ENCODE results near the gene FRMD1. TPM values are rescaled to one million over a fixed set of nuclear protein-coding genes. Genes with fewer than 3 reads are reported as not detected.

Gene FRMD1
- total RNA-seq, 1 experiment from 2014 or later, result not detected

GRCh38 chr6:168054765-168055560 is 24.0 kb downstream of the FRMD1 start:
- no peaks in the 10 kb centered on the region for H3K4me1 ChIP-seq (replicated peaks; ENCODE audit: insufficient read depth)
- H3K27me3 ChIP-seq (ENCODE audit: insufficient read depth, low read depth), result peaks cover 54% of the 10 kb centered on the region
- no peaks in the 10 kb centered on the region for H3K79me2 ChIP-seq (ENCODE audit: low read depth)
- TF ChIP-seq EZH2 (IDR thresholded peaks at IDR 0.05; ENCODE audit: low read depth) (no peak), CTCF (conservative IDR thresholded peaks at IDR 0.05) (no peak)
- no peaks in the 10 kb centered on the region for H3F3A ChIP-seq (ENCODE audit: insufficient read depth, low read depth)
- ChIA-PET POLR2A (ENCODE audit: unreplicated experiment) (no interaction called here), CTCF (no interaction called here)
- DNase-seq, result no peak
- no peaks in the 10 kb centered on the region for H3K9me3 ChIP-seq (ENCODE audit: insufficient read depth, low read depth)
- H4K20me1 ChIP-seq (ENCODE audit: insufficient read depth), result no peaks in the 10 kb centered on the region
- H3K27ac ChIP-seq, result no peak overlapping the region
- H3K36me3 ChIP-seq (ENCODE audit: low read depth), result no peaks in the 10 kb centered on the region
- intact Hi-C loops (cut with micrococcal nuclease; ENCODE audit: unreplicated experiment), result no loop called here
- no peak overlapping the region for H3K4me2 ChIP-seq
- no peaks in the 10 kb centered on the region for H3K9me2 ChIP-seq (ENCODE audit: insufficient read depth)
- H3K4me3 ChIP-seq, result no peak overlapping the region
- BruUV-seq (replicated peaks), result no TSS peak
- no peak overlapping the region for H2AFZ ChIP-seq

- ChIA-PET POLR2A (ENCODE audit: unreplicated experiment) (no interaction called here), CTCF (no interaction called here)
- no peaks in the 10 kb centered on the region for H3K4me1 ChIP-seq (replicated peaks; ENCODE audit: insufficient read depth)
- no peaks in the 10 kb centered on the region for H3K9me3 ChIP-seq (ENCODE audit: insufficient read depth, low read depth)
- no peaks in the 10 kb centered on the region for H3K9me2 ChIP-seq (ENCODE audit: insufficient read depth)
- TF ChIP-seq EZH2 (IDR thresholded peaks at IDR 0.05; ENCODE audit: low read depth) (no peak), CTCF (conservative IDR thresholded peaks at IDR 0.05) (no peak)
- no peak overlapping the region for H3K27ac ChIP-seq
- no peak overlapping the region for H3K4me3 ChIP-seq
- peaks cover 46% of the 10 kb centered on the region for H3K27me3 ChIP-seq (ENCODE audit: insufficient read depth, low read depth)
- no peak overlapping the region for H3K4me2 ChIP-seq
- no peaks in the 10 kb centered on the region for H3K79me2 ChIP-seq (ENCODE audit: low read depth)
- H3K36me3 ChIP-seq (ENCODE audit: low read depth), result no peaks in the 10 kb centered on the region
- H3F3A ChIP-seq (ENCODE audit: insufficient read depth, low read depth), result no peaks in the 10 kb centered on the region
- H2AFZ ChIP-seq, result no peak overlapping the region
- DNase-seq, result no peak
- H4K20me1 ChIP-seq (ENCODE audit: insufficient read depth), result no peaks in the 10 kb centered on the region
- intact Hi-C loops (cut with micrococcal nuclease; ENCODE audit: unreplicated experiment), result no loop called here
- no TSS peak for BruUV-seq (replicated peaks)
Observed at GRCh38 chr6:168053957-168054471, 25.0 kb downstream of the FRMD1 start.

- intact Hi-C loops (cut with micrococcal nuclease; ENCODE audit: unreplicated experiment), result no loop called here
- Histone ChIP-seq H3F3A (ENCODE audit: insufficient read depth, low read depth) (no peaks in the 10 kb centered on the region), H3K9me3 (ENCODE audit: insufficient read depth, low read depth) (no peaks in the 10 kb centered on the region), H3K36me3 (ENCODE audit: low read depth) (no peaks in the 10 kb centered on the region), H3K79me2 (ENCODE audit: low read depth) (no peaks in the 10 kb centered on the region), H4K20me1 (ENCODE audit: insufficient read depth) (no peaks in the 10 kb centered on the region), H3K27ac (no peak overlapping the region), H3K4me2 (no peak overlapping the region), H3K9me2 (ENCODE audit: insufficient read depth) (no peaks in the 10 kb centered on the region), H2AFZ (no peak overlapping the region), H3K27me3 (ENCODE audit: insufficient read depth, low read depth) (peaks cover 46% of the 10 kb centered on the region), H3K4me3 (no peak overlapping the region), H3K4me1 (replicated peaks; ENCODE audit: insufficient read depth) (no peaks in the 10 kb centered on the region)
- no peak for DNase-seq
- ChIA-PET POLR2A (ENCODE audit: unreplicated experiment) (no interaction called here), CTCF (no interaction called here)
- TF ChIP-seq CTCF (conservative IDR thresholded peaks at IDR 0.05) (no peak), EZH2 (IDR thresholded peaks at IDR 0.05; ENCODE audit: low read depth) (no peak)
- BruUV-seq (replicated peaks), result no TSS peak
Observed at GRCh38 chr6:168053086-168053956, 25.7 kb downstream of the FRMD1 start.

Data from PC-9 (cell line).